ENCODE results near the gene CUL4A.
"Not testable (repeated sequence)": the region's sequence is repeated elsewhere in the genome, so short reads cannot be mapped to it uniquely, and the experiment has no call there.

CUL4A gene

GRCh38 chr13:113258321-113259054 lies 49.1 kb downstream of the CUL4A start:
- H3K4me3 ChIP-seq (replicated peaks; ENCODE audit: low read depth, low read length): no peak overlapping the region
- H3K36me3 ChIP-seq (ENCODE audit: control insufficient read depth, insufficient read depth, low read length): peaks cover 13% of the 10 kb centered on the region
- no peaks in the 10 kb centered on the region for H3K27me3 ChIP-seq (replicated peaks; ENCODE audit: control insufficient read depth, insufficient read depth, low read length)
- TF ChIP-seq, protein P1, sequence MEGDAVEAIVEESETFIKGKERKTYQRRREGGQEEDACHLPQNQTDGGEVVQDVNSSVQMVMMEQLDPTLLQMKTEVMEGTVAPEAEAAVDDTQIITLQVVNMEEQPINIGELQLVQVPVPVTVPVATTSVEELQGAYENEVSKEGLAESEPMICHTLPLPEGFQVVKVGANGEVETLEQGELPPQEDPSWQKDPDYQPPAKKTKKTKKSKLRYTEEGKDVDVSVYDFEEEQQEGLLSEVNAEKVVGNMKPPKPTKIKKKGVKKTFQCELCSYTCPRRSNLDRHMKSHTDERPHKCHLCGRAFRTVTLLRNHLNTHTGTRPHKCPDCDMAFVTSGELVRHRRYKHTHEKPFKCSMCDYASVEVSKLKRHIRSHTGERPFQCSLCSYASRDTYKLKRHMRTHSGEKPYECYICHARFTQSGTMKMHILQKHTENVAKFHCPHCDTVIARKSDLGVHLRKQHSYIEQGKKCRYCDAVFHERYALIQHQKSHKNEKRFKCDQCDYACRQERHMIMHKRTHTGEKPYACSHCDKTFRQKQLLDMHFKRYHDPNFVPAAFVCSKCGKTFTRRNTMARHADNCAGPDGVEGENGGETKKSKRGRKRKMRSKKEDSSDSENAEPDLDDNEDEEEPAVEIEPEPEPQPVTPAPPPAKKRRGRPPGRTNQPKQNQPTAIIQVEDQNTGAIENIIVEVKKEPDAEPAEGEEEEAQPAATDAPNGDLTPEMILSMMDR (IDR thresholded peaks at IDR 0.05; ENCODE audit: insufficient read depth, low read length, poor library complexity, severe bottlenecking): no peak
- DNase-seq (ENCODE audit: extremely low read depth, insufficient read length): no peak

DNA sequence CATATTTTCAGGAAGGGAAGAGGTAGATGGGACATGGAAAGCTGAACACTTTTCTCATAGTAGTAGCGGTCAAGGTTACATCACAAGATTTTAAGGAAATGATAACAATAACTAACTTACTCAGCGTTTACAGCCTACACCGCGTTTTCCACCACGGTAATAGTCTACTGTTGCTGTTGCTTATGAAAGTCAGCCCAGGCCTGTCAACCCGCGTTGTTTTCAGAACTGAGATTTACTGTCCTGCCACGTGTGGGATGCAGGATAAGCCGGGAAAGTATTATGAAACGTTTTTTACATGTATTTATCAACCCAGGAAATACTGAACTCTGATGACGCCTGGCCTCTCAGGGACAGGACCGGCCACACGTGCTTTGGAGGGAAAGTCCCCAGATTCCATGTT lies 51.6 kb downstream of the CUL4A start:
- Histone ChIP-seq H3K36me3 (ENCODE audit: control insufficient read depth, insufficient read depth, low read length) (peaks cover 10% of the 10 kb centered on the region), H3K4me3 (replicated peaks; ENCODE audit: low read depth, low read length) (no peak overlapping the region), H3K27me3 (replicated peaks; ENCODE audit: control insufficient read depth, insufficient read depth, low read length) (no peaks in the 10 kb centered on the region)
- DNase-seq (ENCODE audit: extremely low read depth, insufficient read length): no peak
- TF ChIP-seq, protein P1 (IDR thresholded peaks at IDR 0.05; ENCODE audit: insufficient read depth, low read length, poor library complexity, severe bottlenecking): no peak

- not testable (repeated sequence) for DNase-seq (ENCODE audit: extremely low read depth, insufficient read length); H3K36me3 ChIP-seq (ENCODE audit: control insufficient read depth, insufficient read depth, low read length); H3K27me3 ChIP-seq (replicated peaks; ENCODE audit: control insufficient read depth, insufficient read depth, low read length)
Observed at GRCh38 chr13:113263016-113263415, 53.6 kb downstream of the CUL4A start.

DNA sequence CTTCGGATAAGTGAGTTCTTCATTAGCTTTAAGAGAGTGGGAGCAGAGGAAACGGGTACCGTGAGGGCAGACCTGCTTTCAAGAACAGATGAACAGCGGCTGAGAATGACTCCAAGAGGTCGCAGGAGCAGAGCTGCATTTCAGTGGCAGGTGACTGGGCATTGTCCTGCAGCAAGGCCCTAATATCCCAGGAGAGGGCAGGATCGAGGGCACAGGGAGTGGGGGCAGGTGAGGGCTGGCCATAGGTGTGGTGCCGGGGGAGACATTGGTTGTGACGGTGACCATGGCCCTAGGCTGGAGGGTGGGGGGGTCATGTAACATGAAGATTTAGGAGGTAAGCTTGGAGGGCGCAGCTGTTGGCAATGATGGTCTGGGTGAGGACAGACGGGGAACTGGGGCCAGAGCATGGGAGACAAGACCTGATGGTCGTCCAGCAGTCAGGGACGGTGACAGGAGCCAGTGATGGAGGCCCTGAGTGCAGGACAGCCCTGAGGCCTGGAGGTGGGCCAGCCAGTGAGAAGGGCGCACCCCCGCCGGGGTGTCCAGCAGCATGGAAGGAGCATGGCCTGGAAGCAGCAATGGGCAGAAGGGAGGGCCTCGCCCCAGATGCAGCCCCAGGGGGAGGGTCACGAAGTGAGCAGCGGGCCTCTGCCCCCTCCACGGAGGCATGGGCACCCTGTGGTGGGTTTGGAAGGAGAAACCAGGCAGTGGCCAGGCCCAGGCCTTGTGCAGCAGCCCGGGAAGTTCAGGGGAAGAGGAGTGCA lies 58.4 kb downstream of the CUL4A start:
- TF ChIP-seq, protein P1 (IDR thresholded peaks at IDR 0.05; ENCODE audit: insufficient read depth, low read length, poor library complexity, severe bottlenecking): no peak
- H3K4me3 ChIP-seq (replicated peaks; ENCODE audit: low read depth, low read length): no peak overlapping the region
- H3K27me3 ChIP-seq (replicated peaks; ENCODE audit: control insufficient read depth, insufficient read depth, low read length): no peaks in the 10 kb centered on the region
- DNase-seq (ENCODE audit: extremely low read depth, insufficient read length): no peak
- no peaks in the 10 kb centered on the region; the same call in 1 of the 2 replicates for H3K36me3 ChIP-seq (ENCODE audit: control insufficient read depth, insufficient read depth, low read length)

More at GRCh38 chr13:113263016-113263415, 53.6 kb downstream of the CUL4A start:
- H3K4me3 ChIP-seq (replicated peaks; ENCODE audit: low read depth, low read length): not testable (repeated sequence)

DNA sequence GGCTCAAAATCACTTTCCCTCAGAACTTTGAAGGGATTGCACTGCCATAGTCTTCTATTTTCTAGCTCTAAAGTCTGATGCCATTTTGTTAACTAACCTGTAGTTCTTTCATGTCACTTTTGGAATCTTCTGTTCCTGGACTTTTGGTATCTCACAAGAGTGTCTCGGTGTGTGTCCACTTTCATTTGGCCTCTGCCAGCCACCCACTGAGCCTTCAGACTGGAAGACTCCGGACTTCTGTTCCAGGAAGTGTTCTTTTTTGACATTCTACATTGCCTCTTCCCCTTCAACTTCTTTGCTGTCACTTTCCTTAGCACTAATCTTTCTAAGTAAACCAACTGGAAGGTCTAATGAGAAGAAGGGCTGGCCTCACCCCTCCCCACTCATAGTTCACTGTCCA lies 62.6 kb downstream of the CUL4A start:
- H3K4me3 ChIP-seq (replicated peaks; ENCODE audit: low read depth, low read length): no peak overlapping the region
- H3K36me3 ChIP-seq (ENCODE audit: control insufficient read depth, insufficient read depth, low read length): no peaks in the 10 kb centered on the region; the same call in 1 of the 2 replicates
- TF ChIP-seq, protein P1 (IDR thresholded peaks at IDR 0.05; ENCODE audit: insufficient read depth, low read length, poor library complexity, severe bottlenecking): no peak
- no peak for DNase-seq (ENCODE audit: extremely low read depth, insufficient read length)
- no peaks in the 10 kb centered on the region for H3K27me3 ChIP-seq (replicated peaks; ENCODE audit: control insufficient read depth, insufficient read depth, low read length)

DNA sequence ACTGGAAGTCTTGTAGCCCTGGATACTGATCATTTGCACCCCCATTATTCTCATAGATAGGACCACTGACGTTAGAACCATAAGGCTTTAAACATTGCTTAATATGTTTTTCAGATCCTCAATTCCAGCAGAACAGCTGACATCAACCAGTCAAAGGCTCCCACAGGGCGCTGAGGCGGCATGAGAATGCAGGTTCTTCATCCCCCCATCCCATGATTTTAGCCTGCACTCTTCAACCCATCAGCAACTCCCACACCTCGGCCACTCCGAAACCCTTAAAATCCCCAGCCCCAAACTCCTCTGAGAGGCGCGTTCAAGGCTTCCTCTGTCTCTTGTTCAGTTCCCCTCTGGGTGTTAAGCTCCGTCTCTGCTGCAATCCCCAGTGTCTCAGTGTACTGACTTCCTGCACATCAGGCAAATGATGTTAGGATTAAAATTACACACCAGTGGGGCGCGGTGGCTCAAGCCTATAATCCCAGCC lies 63.3 kb downstream of the CUL4A start:
- no peak overlapping the region for H3K4me3 ChIP-seq (replicated peaks; ENCODE audit: low read depth, low read length)
- TF ChIP-seq, protein P1 (IDR thresholded peaks at IDR 0.05; ENCODE audit: insufficient read depth, low read length, poor library complexity, severe bottlenecking): no peak
- no peak for DNase-seq (ENCODE audit: extremely low read depth, insufficient read length)
- no peaks in the 10 kb centered on the region; the same call in 1 of the 2 replicates for H3K36me3 ChIP-seq (ENCODE audit: control insufficient read depth, insufficient read depth, low read length)
- H3K27me3 ChIP-seq (replicated peaks; ENCODE audit: control insufficient read depth, insufficient read depth, low read length): no peaks in the 10 kb centered on the region

Data from GM06990 (cell line).